Activated effector memory CD4-positive, alpha-beta T cell treated with Interleukin-2 at 50 U/mL for 16 hours (primary cell): ENCODE measurements around the gene ABCB8.
"Not testable (repeated sequence)": the region's sequence is repeated elsewhere in the genome, so short reads cannot be mapped to it uniquely, and the experiment has no call there.

ENCODE experiments used
- DNase-seq: peaks from one replicate; pipeline ENCODE4 v3.0.0-alpha.2; 2020

ABCB8 gene

DNA sequence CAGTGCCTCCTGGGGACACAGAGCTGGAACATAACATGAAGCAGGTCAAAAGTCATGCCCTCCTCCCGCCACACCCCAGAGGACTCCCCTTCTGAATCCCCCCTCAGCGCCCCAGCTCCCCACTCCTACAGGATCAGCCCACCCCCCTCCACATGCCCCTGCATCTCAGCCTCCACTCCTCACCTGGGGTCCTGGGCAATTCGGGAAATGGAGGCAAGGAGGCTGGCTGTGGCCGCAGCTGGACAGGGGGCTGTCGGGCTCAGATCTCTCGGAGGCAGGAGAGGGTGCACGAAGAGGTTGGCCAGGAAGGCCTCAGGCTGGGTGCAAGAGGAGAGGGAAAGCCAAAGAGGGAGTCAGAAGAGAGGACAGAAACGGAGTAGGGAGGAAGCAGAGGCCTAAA, 11.7 kb upstream of the ABCB8 start:
- no peak for DNase-seq

- no peak for DNase-seq
Measured at GRCh38 chr7:151016942-151017341, 11.3 kb upstream of the ABCB8 start.

DNA sequence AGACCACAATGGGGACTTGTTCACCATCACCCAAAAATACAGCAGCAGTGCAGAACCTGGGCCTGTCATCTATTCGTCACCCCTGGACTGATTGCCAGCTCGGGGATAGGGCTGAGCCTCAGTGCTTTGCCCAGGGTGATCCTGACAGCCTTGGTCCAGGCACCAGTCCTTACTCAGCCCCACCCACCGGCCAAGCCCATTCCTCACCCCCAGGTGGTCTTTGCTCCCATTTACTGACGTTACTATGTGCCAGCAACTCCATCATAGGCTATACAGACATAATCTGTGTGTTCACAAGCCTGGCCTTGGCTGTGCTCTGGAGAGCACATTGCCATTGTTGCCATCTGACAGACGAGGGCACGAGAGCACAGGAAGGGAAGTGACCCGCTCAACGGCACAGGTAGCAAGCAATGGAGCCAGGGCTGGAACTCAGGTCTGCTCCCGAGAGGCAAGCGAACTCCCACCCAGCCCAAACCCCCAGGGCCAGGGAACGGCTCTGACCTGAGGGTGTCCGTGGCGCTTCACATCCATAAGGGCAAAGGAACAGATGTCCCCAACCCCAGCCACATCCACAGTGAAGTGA, 10.8 kb upstream of the ABCB8 start:
- no peak for DNase-seq

DNA sequence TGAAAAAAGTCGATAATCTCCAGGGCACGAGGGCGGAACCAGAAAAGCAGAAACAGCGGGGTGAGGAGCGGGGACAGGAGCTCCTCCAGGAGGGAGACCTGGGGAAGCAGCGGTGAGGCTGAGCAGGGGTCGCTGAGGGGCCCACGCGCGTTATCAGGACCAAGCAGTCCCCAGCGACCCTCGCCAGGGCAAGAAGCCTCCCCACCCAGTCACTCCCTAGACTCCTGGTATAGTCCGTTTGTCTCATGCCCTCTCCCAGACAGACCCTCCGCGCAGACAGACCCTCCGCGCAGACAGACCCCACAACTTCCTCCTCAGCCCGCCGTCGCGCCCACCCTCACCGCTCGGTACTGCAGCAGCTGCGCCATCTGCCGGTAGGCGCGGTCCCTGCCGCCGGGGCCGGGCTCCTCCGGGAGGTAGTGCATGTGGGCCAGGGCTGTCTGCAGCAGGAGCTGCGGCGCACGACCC, 10.3 kb upstream of the ABCB8 start:
- DNase-seq: peak; percentile 67

- DNase-seq: peak; percentile 30
Measured at GRCh38 chr7:151018421-151019129, 9.7 kb upstream of the ABCB8 start.

DNA sequence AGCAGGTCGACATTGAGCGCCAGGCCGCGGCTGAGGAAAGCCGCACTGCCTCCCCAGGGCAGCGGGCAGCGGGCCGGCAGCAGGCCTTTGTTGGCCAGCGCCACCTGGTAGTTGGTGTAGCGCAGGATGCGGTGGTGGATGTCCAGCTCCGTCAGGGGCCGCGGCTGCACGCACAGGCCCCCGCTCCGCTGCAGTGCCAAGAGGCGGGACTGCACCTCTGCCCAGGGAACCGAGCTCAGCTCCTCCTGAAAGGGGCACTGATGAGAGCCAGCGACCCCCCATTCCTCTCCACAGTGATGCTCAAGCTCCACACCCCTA, 9.2 kb upstream of the ABCB8 start:
- no peak for DNase-seq

DNA sequence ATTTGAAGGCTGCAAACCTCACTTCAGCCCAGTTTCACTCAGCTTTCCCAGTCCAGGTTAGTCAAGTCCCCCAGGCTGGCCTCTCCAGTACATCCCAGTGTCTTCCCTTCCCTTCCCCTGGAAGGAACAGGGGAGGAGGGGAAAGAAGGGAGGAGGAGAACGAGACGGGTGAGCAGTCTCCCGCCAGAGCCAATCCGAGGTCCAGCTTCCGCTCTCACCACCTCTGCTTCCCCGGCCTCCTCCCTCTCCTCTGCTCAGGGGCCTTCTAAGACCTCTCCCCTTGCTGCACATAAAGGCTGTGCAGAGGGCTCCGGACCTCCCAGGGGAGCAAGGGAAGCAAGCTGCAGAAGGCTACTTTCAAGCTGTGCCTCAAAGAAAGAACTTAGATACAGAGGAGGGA, 8.0 kb upstream of the ABCB8 start:
- no peak for DNase-seq

DNA sequence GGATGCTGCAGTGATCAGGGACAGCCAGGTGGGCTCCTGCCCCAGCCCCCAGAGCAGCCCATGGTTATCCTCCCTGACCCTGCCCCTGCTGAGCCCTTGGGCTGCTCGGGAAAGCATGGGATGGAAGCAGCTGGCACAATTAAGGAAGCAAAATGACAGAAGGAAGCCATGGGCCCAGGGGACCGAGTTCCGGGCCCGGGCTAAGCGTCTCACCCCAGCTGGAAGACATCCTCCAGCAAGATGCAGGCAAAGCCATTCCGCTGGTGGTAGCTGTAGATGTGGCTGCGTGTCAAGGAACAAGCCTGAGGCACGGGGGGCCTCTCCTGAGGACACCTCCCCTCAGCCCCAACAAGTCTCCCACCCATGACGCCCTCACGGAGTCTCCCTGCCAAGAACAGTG, 5.0 kb upstream of the ABCB8 start:
- no peak for DNase-seq

DNA sequence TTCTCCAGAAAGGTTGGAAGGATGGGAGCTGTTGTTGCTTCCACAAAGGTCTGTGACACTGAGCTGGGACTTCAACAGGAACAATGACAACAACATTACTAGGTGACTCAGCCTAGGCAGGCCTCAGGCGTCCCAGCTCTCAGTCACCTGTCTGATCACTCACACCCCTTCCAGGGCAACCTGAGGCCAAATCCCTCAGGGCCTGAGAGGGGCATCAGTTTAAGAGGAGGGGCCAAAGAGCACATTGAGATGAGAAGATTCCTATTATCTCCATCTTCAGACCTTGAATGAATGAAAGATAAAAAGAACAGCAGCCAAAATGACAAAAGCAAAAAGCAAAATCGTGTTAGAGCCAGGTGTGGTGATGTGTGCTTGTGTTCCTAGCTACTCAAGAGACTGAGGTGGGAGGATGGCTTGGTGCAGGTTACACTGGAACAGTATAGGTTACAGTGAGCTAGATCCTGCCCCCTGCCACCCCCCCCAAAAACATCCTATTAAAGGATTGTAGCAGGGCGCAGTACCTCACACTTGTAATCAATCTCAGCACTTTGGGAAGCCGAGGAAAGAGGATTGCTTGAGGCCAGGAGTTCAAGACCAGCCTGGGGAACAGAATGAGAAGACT, 3.7 kb upstream of the ABCB8 start, which contains the start of gene ATG9B:
ATG9B (minus strand) TSS at position 60 of the 622 bp plus-strand sequence. CDS start 71 bp downstream, outside the sequence.
- no peak for DNase-seq

GRCh38 chr7:151025924-151026671, 2.2 kb upstream of the ABCB8 start:
- DNase-seq: no peak

GRCh38 chr7:151026771-151027727, 1.2 kb upstream of the ABCB8 start:
- not testable (repeated sequence) for DNase-seq

DNA sequence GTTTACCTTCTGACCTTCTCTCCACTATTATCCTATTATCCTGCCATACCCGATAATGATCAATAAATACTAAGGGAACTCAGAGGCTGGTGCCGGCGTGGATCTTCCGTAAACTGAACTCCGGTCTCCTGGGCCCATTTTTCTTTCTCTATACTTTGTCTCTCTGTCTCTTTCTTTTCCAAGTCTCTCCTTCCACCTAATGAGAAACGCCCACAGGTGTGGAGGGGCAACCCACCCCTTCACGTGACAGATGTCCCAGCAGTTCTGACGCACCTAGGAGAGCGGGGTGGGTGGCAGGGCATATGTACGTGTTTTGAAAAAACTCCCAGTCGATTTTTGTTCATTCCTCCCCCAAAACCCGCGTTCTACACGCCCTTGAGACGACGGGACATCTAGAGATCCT, 521 bp upstream of the ABCB8 start:
- DNase-seq: not testable (repeated sequence)

DNA sequence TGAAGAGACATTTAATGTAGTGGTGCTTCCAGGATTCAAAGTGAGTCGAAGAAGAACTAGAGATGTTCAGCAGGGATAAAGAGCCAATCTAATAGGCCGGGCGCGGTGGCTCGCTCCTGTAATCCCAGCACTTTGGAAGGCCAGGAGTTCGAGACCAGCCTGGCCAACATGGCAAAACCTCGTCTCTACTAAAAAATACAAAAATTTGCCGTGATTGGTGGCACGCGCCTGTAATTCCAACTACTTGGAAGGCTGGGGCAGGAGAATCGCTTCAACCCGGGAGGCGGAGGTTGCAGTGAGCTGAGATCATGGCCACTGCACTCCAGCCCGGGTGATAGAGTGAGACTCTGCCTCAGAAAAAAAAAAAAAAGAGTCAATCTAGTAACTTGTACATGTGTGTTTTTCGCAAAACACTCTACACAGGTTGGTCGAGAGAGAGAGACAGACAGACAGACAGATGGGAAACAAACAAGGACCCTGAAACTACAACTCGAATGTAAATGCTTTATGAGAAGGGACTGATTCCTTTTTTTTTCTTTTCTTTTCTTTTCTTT, 775 bp downstream of the ABCB8 start:
- DNase-seq: no peak

DNA sequence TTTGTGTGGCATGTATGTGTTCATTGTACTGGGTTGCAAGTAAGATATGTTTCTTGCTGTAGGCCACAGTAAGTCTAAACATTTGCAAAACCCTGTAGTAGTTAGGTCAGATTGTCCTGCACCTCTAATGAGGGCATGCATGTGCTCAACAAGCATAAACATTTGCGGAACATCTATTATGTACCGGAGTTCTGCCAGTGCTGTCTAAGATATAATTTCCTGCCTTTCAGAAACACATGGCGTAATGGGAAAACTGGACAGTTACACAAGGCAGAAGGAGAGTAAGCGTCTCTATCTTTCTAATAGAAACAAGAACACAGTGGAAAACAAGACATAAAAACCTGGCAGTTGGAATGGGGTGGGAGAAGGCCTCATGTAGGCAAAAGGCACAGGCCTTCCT, 2.8 kb downstream of the ABCB8 start:
- DNase-seq: no peak

DNA sequence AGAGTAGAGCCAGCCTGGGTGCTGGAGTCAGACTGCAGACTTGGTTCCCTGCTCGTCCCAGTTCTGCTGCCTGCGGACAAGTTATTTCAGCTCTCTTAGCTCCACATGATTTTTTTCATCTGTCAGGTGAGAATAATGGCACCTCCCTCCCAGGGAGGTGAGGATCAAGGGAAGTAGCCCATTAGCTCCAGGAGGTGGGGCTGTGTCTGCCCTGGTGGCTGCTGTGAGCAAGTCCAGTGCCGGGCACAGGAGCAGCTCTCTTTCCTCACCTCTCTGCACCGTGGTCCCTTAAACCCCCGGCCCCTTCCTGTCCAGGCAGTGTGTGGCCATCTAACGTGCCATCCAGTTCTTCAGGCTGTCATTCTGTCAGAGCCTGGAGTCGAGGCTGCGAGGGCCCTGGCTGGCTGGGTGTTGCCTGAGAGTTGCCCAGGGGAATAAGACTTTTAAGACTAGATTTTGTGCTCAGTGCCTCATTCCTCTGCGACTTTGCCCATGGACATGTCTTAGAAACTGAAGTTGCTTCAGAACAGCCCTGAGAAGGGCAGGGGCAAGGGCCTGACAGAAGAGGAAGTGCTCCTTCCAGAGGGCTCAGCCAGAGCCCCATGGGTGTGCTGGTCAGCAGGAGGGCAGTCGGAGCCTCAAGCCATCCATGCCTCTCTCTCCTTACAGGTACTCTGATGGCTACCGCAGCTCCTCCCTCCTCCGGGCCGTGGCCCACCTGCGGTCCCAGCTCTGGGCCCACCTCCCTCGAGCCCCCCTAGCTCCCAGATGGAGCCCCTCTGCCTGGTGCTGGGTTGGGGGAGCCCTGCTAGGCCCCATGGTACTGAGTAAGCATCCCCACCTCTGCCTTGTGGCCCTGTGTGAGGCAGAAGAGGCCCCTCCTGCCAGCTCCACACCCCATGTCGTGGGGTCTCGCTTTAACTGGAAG, 5.0 kb downstream of the ABCB8 start:
- no peak for DNase-seq

DNA sequence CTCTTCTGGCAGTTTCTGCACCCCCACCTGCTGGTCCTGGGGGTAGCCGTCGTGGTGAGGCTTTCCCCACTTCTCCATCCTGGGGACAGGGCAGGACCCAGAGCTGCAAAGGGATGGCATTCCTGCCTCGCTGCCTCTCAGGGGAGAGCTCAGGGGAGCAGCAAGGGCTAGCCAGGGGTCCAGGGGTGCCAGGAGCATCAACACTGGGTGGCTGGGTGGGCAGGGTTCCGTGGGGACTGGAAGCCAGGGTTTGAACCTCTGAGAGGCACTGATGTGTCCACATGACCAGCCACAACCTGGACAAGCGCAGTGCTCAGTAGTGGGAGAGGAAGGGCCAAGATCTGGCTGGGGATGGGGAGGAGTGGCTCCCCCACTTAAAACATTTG, 5.6 kb downstream of the ABCB8 start:
- DNase-seq: no peak

GRCh38 chr7:151034312-151035025, 6.2 kb downstream of the ABCB8 start:
- no peak for DNase-seq

DNA sequence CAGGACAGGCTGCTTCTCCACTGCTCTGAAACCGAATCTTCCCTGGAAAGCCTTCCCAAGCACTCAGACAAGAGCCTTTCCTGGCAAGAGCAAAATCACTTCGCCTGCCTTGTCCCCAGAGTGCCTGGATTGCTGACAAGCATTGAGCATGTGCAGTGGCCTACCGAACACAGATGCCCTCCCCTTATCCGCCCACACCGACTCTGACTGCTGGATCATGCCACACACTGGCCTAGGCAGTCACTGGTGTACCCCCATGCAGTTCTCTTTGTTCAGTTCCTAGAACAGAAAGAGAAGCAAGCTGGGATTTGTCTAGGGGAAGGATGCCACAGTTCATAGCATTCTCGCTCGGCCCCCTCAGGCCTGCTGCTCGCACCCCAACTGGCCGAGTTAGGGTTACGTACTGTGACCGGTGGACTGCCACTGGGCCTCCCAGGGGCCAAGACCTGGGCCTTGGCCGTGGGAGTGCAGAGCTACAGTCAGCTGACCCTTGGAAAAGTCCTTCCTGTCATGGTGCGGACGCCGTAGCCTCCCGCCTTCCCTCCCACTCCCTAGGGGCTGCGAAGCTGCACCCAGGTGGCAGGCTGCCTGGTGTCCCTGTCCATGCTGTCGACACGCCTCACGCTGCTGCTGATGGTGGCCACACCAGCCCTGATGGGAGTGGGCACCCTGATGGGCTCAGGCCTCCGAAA, 6.9 kb downstream of the ABCB8 start:
- no peak for DNase-seq

- no peak for DNase-seq
Measured at GRCh38 chr7:151035902-151036301, 7.7 kb downstream of the ABCB8 start.
